Activated effector memory CD4-positive, alpha-beta T cell treated with Interleukin-2 at 50 U/mL for 16 hours (primary cell): ENCODE measurements around the gene SH2B2.
"Not testable (repeated sequence)": the region's sequence is repeated elsewhere in the genome, so short reads cannot be mapped to it uniquely, and the experiment has no call there.

Experiments used
- DNase-seq: peaks from one replicate; pipeline ENCODE4 v3.0.0-alpha.2; 2020

SH2B2 gene

DNA sequence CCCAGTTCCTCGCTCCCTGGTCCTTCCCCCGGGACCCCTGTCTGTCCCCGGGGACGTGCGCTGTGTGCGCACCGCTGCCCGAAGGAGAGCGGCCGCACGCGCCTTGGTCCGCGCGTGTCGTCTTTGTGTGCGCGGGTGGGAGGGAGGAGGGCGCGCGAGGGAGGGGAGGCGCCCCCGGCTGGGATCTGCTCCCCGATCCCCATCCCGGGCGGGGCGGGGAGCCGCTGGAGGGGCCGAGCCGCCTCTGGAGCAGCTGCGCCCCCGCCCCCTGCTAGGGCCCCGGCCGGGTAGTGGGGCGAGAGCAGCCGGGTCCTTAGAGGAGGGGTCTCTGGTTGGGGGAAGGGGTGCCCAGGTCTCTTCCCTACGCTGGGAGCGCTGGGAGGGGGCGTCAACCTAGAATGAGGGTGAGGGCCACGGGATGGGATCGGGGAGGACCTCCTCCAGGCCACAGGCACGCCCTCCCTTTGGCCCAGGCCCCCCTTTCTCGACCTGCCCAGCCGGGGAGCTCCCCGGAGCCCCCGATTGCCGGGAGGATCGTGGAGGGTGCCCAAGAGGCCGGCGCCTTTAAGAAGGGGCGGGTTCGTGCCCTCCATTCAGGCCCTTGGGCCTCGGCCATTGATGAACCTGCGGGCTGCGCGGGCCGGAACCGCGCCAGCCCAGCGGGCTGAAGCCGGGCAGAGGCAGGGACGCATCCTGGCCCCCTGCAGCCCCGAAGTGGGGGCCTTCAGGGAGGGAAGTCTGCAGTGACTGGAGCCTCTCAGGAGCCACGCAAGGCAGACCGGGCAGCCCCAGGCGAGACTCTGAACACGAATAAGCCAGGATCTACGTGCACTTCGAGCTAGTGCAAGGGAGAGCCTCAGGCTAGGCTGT is 678 bp downstream of the SH2B2 start:
- DNase-seq = no peak

DNA sequence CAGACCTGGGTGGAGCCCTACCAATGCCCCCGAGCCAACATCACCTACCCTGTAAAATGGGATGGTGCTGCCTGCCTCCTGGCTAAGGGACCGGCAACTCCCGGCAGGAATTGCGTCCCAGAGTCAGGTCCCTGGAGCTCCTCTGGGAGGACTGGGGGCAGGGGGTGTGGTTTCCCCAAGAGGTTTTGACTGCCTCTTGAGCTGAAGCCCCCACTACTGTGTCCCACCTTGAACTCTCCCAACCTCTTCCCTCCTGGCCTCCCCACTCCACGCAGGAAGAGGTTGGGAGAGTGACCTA is 1.3 kb downstream of the SH2B2 start:
- no peak for DNase-seq

DNA sequence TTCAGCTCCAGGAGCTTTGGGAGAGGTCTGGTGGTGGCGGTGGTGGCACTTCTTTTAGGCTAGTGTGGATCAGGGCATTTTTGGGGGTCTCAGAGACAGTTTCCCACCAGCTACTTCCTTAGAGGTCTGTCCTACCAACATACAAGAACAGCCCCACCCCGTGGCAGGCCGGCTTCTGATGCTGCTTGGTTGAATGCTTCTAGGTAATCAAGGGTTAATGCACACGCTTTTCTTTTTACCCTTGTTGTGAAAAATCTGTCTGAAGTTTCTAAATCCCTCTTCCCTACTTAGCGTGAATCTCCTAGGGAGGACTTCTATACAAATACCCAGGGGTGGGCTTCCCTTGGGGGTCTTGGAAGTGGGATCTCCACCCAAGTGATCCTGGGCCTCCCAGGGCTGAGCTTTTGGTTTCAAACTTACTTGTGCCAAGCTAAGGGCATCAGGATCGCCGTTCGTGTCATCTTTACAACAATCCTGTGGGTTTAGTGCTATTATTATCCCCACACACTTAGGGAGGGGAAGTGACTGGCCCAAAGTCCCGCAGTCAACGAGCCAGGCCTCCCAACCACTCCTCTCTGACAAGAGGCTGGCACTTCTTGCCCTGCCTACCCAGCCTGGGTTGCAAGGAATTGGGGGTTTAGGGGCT is 1.7 kb downstream of the SH2B2 start:
- no peak for DNase-seq

DNA sequence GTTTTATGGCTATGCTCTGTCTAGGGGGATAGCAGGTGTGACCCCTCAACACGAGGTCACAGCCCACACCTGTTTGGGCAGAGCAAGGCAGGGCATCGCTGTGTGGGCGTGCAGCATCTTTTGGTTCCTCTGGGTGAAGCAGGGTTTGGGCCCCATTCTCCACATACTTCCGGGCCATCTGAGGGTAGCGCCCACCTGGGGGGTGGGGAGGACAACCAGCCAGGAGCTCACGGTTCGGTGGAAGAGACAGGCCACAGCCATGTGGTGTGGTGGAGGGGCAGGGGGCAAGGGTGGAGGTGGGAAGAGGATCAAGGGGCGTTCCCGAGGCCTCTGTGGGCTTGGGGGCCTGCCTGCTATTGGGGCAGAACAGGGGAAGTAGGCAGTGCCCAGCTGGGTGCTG is 2.4 kb downstream of the SH2B2 start:
- no peak for DNase-seq

DNA sequence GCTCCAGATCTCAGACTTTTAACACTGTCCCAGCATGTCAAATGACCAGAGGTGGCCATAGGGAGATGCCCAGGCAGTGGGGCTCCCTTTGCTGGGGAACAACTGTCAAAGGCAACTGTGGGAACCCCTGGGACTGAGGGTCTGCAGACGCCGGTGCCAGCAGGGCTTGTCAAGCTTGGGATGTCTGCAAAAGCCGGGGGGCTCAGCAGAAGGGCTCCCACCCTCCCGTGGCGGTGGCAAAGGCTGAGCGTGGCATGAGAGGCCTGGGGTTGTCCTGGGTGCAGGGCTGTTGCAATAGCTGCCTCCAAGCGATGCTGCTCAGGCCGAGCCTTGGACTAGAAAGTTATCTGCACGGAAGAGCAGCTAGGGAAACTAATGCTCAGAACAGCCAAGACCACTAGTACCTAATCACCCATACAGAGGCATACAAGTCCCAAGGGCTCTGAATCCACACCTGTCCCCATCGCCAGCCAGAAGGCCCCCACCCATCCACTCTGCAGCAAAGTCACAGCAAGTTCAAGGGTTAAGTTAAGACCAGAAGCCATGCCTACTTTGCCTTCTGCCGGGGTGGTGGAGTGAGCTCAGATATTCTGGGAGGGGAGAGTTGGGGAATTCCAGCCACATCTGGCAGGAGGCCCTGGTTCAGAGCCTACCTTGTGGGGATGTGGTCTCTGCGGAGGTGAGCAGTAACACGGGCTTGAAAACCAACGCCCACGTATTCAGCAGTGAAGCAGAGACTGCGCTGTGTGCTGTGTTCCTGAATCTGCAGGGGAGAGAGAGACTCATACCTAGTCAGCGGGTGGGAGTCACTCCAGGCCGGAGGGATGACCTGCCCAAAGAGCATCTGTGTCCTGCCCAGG is 4.6 kb downstream of the SH2B2 start:
- DNase-seq = no peak

DNA sequence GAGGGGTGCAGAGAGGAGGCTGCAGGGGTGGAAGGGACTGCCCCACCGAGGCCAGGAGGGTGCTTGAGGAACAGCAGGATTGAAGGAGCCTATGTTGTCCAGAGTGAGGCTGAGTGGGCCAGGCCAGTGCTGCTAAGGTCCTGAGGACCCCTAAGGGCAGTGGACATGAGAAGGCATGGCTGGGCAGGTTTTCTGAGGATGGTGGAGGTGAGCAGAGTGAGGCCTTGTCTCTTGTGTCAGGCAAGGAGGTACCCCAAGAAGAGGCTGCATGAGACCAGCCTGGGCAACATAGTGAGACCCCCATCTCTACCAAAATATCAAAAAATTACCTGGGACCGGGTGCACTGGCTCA is 5.2 kb downstream of the SH2B2 start:
- DNase-seq = no peak

DNA sequence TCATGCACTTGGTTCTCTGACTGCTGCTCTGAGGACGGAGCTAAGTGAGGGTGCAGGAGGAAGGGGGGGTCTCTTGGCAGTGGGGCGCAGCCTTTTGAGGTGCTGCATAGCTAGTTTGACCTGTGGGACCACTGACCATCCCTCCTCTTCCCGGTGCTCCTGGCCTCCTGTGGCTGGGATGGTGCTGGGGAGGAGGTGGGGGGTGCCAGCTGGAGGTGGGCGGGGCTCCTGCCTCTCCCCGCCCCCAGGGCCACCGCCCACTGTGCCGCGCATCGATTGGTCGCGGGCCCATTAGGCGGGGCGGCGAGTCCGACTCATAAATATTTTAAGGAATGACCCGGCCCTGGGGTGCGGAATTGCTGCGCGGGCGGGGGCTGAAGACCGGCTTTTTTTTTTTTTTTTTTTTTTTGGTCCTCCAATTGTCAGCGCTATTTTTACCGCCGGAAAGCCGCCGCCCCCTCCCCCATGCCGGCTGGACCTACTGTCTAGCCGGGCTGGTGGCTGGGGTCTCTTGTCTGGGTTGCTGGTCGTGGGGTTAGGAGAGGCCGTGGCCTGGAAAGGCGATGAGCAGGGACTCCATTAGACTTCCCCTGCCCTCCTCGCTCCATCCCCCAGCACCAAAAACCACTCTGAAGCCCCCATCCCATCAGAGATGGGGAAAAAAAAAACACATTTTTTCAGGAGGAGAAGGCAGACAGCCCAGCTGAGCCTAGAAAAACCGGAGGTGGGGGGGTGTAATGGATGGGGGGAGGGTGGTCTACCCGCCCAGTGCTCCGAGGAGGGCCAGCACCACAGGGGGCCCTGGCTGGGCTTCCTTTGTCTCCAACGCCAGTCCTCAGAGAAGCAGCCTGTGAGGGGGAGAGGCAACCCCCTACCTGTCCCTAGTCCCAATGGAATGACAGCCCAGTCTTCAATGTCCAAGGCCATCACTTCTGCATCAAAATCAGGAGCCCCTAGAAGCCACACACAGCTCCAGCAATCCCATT is 6.4 kb downstream of the SH2B2 start:
- DNase-seq = no peak

DNA sequence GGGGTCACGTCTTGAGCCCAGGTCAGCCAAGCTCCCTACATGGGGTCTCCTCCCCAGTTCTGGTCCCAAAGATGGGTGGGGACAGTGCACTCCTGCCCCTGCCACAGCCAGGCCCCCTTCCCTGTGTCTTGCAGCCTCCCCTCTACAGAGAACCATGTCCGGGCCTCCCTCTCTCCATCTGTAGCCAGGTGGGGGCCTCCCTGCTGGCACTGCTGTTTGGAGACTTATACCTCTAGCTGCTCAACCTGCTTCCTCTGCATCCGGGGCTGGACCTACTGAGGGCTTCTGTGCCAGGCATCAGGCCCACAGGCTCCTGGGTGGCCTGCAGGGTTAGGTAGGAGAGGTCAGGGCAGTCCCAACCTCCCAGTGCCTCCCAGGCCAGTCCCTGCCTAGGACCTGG is 7.9 kb downstream of the SH2B2 start:
- DNase-seq = no peak

DNA sequence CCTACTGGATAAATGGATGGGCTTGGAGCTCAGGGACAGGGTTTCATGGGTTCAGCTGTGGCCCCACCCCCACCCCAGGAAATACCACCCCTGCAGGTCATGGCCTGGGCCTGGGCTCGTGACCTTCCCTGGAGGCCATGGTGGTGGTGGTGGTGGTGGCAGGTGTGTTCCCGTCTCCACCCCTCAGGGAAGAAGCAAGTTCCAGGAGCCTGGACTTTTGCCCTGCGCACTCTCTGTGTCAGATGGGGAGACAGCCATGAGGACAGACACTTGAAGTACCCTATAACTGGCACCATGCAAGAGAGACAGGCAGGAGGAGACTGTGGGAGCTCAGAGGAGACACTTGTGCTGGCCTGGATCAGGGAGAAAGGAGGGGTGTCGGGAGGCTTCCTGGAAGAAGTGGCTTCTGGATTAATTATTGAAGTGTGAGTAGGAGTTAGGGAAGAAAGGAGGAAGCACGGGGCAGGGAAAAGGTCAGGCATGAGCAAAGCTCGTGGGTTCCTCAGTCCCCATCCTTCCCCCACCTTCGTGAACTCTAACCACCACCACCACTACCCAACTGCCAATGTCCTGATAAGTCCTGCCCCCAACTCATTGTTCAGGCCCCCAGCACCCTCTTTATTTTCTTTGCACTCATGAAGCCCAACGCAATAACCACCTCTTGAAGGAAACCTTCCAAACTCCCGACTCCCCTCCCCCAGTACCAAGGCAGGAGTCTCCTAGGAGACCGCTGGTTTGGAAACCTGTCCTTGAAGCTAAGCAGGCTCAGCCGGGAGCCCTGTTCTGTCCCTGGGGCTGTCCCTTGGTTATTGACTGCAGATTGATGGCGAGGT is 8.9 kb downstream of the SH2B2 start:
- no peak for DNase-seq

DNA sequence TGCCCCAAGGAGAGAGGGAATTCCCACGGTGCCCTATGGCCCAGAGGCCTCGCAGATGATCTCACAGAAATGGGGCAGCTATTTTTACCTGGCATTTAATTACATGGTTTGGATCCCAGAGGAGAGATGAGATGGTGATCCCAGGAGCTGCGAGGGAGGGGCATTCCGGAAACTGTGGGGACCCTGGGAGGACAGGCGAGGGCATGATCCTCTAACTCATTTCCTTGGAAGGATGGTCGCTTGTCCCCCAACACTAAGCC is 9.4 kb downstream of the SH2B2 start:
- no peak for DNase-seq

DNA sequence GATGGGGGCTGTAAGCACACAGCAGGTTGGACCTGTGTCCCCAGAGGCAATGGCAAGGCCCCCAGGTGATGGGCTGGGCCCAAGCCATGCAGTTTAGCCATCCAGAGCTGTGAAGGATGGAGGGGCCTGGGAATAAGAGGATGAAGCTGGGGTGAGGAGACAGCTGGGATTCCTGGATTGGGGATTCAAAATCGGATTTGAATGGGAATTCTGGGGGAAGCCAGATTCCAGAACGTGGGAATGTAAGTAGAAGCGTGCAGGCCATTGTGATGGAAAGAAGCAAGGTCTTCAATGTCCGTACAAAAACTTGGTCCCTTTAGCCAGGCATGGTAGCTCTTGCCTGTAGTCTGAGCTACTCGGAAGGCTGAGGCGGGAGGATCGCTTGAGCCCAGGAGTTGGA is 9.8 kb downstream of the SH2B2 start:
- no peak for DNase-seq

DNA sequence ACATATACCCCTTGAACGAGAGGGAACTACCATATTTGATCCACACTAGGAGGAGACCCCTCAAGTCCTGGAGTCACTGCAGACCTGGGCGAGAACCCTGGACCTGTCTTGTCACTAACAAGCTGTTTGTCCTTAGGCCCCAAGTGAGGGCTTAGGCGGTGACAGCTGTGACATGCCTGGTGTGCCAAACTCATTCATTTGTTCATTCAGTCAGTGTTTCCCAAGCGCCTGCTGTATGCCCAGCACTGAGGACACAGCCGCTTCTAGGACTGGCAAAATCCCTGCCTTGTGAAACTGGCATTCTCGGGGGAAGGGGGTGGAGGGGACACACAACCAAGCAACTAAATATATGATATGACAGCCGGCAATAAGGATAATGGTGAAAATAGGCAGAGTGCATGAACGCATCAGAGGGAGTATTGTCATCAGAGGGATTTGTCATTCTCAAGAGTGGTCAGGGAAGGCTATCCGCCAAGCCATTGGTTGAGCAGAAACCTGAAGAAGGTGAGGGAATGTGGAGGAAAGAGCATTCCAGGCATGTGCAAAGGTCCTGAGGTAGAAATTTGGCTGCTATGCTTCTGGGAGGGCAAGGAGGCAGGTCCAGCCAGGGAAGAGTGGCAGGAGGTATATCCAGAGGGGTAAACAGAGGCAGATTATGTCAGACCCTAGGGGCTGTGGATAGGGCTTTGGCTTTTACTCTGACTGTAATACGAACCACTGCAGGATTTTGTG is 11.0 kb downstream of the SH2B2 start:
- no peak for DNase-seq

DNA sequence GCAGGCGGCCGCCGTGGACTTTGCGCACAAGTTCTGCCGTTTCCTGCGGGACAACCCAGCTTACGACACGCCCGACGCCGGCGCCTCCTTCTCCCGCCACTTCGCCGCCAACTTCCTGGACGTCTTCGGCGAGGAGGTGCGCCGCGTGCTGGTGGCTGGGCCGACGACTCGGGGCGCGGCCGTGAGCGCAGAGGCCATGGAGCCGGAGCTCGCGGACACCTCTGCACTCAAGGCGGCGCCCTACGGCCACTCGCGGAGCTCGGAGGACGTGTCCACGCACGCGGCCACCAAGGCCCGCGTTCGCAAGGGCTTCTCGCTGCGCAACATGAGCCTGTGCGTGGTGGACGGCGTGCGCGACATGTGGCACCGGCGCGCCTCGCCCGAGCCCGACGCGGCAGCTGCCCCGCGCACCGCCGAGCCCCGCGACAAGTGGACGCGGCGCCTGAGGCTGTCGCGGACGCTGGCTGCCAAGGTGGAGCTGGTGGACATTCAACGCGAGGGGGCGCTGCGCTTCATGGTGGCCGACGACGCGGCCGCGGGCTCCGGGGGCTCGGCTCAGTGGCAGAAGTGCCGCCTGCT is 14.1 kb downstream of the SH2B2 start:
- DNase-seq = no peak

DNA sequence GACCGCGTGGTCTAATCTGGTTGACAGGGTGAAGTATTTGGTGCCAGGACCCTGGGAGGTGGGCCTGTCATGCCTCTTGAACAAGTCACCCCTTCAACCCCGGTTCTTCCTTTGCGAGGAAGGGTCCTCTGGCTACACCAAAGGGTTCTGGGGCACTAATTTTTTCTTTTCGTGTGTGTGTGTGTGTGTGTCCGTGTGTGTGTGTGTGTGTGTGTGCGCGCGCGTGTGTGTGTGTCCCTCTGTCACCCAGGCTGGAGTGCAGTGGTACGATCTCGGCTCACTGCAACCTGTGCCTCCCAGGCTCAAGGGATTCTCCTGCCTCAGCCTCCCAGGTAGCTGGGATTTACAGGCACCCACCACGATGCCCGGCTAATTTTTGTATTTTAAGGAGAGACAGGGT is 14.7 kb downstream of the SH2B2 start:
- DNase-seq = not testable (repeated sequence)

DNA sequence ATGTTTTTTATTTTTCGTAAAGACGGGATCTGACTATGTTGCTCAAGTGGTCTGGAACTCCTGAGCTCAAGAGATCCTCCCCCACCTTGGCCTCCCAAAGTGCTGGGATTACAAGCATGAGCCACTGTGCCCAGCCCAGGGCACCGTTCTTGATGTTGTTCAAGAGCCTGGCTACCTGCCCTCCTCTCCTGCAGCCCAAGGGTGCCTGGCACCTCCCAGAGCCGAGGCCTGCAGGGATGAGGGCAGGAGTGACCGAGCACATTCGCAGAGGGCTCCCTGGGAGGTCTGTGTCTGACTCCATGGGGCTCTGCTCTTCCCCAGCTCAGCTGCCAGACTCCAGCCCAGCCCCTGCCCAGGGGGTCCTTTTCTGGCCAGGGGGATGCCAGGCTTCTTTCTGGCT is 15.4 kb downstream of the SH2B2 start:
- DNase-seq = no peak

DNA sequence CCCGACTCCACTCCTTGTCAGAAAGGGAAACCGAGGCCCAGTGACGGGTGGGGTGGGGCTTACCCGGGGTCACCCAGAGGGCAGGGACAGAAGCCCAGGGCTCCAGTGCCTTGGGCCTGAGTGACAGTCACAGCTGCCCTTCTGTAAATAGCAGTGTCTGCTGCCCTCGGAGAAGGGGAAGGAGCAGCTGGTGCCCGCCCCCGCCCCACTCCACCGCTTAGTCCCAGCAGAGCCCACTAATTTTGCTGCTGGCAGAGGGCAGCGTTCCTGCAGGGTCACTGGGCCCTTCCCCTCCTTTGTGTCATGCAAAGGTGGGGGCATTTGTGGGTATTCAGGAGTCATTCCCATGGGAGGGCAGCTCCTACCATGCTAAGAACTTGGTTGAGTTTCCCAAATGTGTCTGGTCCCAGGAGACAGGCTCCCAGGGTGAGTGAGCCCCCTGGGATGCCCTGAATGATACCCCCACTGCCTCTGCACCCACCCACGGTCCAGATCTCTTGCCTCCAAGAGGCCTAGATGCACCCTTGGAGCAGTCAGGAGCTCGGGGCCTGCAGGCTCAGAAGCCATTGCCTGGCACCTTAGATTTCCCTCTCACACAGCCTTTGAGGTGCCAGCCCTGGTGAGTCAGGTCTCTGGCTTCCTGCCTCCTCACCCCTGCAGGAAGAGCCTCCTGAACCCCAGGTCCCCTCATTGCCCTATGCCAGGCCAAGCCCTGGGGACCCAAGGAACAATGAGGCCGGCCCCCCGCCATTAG is 17.2 kb downstream of the SH2B2 start:
- no peak for DNase-seq

DNA sequence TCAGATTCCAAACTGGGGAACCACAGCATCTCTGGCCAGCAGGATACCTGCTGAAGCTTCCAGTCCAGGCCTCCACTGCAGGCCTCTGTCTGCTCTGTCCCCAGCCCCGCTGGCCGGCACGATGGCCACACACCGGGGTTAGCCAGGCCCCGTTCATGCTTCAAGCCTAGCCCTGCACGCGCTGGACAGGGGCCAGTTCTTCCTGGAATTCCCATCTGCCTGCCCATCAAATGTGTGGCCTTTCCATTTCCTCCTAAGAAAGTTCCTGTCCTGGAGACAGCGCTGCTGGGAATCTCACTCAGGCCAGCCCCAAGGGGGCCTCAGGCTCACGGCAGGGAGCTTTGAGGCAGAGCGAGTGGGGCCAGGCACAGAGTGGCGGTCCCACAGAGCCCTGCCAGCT is 18.0 kb downstream of the SH2B2 start:
- no peak for DNase-seq

DNA sequence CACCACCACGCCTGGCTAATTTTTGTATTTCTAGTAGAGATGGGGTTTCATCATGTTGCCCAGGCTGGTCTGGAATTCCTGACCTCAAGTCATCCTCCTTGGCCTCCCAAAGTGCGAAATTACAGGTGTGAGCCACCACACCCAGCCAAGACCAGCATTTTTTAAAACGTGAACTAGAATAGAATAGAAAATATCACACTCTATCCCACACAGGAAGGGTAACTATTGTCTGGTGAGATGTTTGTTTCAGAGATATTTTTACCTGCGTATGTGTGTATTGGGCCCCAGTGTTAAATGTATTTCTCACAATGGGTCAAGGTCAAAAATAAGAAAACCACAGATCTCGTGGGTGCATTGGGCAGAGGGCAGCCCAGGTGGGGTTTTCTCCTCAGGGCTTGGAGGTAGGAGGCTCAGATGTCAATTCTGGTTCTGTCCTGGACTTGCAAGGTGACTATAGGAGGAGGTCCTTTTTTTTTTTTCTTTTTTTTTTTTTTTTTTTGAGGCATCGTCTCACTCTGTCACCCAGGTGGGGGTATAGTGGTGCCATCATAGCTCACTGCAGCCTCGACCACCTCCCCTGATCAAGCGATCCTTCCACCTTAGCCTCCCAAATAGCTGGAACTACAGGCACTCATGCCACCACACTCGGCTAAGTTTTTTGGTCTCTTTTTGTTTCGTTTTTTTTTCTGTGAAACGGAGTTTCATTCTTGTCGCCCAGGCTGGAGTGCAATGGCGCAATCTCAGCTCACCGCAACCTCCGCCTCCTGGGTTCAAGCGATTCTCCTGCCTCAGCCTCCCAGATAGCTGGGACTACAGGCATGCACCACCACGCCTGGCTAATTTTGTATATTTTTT is 19.0 kb downstream of the SH2B2 start:
- no peak for DNase-seq
